ENCODE measurements around the gene TWIST2. TPM values are rescaled to one million over a fixed set of nuclear protein-coding genes. Genes with fewer than 3 reads are reported as not detected.

The TWIST2 gene
- total RNA-seq, result 0.83 TPM
- long read RNA-seq, partial matches to known transcripts, result 0 of 4 reads
- long read RNA-seq, other reads (novel, unspliced or antisense), result 3 of 4 reads

- no peak for DNase-seq (ENCODE audit: low spot score)
- intact Hi-C loops (cut with DNase I), result loop anchor here (5.0 kb wide), 1 partner anchor 89 kb away; no protein-coding TSS in a partner anchor
These were observed at the start of gene TWIST2 for GRCh38 chr2:238847841-238848690. Gene TWIST2, plus strand, starts transcription at chr2:238848085. Its CDS starts 131 bp downstream, at chr2:238848216.

DNA sequence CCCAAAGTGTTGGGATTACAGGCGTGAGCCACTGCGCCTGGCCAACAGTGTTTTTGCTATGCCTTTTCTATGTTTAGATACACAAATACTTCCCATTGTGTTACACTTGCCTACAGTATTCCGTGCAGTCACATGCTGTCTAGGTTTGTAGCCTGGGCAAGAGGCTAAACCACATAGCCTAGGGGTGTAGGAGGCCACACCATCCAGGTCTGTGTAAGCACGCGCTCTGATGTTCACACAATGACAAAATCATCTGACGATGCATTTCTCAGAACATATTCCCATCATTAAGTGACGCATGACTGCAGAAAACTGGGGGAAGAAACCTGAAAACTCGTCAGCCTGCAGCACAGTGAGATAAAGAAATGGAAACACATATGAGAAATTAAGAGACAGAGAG is 46.1 kb upstream of the TWIST2 start:
- no peak for DNase-seq (ENCODE audit: low spot score)
- intact Hi-C loops (cut with DNase I), result loop anchor here (5.0 kb wide), 1 partner anchor 146 kb away; no protein-coding TSS in a partner anchor

DNA sequence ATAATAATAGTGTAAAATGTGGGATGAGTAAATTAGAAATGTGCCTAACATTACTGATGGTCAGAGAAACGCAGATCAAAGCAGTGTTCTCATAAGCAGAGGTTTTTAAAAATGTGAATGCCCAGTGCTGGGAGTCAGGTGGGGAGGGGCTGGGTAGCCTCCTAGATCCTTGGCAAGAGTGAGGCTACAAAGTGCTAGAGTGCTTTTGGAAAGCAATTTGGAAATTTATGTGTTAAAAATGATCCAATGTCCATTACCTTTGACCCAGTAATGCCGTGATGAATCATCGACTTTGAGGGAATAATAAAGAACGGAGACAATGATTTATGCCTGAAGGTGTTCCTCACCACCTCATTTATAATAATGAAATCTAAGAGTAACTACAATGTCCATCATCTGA is 44.9 kb upstream of the TWIST2 start:
- intact Hi-C loops (cut with DNase I), result loop anchor here (5.0 kb wide), 1 partner anchor 144 kb away; no protein-coding TSS in a partner anchor
- DNase-seq (ENCODE audit: low spot score), result no peak

DNA sequence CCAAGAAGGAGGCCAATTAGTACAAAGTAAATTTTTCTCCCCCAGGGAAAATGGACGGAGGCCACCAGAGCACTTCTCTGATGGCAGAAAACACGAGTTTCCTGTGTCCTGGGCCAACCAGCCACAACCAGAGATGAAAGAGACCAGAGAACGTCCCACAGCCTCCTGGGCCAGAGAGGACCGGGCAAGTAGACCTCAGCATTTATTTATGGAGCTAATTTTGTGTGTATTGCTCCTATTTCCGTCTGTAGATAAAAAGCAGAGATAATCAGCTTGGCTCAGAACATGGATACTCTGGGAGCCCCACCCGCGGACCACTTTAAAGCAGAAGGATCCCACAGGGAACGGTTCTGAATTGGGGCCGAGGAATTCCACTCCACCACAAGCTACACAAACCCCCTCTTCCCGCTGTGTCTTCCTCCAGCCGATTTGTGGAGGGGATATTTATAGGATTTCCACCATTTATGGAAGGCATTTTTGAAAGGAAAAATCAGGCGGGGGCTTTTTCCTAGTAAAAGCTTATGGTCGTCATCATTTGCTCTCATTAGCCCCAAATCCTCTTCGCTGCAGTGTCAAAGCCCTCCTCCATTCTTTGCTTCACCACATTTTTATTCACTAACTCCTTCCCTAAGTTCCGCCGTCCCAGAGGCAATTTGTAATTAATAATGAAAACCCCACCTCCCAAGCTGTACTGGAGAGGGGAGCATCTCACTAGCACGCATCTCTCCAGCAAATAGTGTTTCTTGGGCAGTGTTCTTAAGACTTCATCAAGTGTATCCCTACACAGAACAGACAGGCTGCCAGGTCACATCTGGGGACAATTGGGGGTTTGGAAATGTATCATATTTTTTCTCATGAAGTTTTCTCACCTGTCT is 43.7 kb upstream of the TWIST2 start:
- intact Hi-C loops (cut with DNase I), result loop anchor here (5.0 kb wide), 1 partner anchor 143 kb away; no protein-coding TSS in a partner anchor
- DNase-seq (ENCODE audit: low spot score), result no peak

DNA sequence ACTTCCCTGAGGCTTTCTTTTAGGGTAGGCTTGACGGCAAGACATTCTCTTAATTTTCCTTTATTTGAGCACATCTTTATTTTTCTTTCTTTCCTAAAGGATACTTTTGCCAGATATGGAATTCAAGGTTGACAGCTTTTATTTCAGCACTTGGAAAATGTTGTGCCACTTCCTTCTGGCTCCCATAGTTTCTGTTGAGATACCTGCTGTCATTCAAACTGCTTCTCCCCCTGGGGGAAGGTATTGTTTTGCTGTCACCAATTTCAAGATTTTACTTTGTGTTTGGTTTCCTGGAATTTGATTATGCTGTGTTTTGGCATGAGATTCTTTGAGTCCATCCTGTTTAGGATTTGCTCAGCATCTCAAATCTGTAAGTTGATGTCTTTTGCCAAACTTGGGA is 39.1 kb upstream of the TWIST2 start:
- intact Hi-C loops (cut with DNase I), result no loop called here
- no peak for DNase-seq (ENCODE audit: low spot score)

DNA sequence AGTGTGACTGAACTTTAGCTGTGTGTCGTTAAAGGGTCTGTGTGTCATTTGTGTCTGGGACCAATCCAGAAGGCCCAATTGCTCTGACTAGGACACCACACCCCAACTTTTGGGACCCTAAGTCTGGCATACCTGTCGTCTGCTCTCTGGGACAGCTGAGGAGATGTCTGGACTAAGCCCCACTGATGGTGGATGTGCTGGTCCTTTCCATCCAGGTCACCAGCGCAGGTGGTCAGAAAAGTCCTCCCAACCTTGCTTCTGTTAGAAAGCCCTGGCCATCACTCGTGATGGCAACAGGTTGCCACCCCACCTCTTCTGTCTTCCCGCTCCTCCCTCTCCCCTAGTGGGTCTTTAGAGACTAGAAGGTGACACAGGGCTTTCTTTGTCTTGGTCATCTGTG is 37.6 kb upstream of the TWIST2 start:
- DNase-seq (ENCODE audit: low spot score), result no peak
- intact Hi-C loops (cut with DNase I), result no loop called here

GRCh38 chr2:238811293-238811692 is 36.6 kb upstream of the TWIST2 start:
- DNase-seq (ENCODE audit: low spot score), result no peak

GRCh38 chr2:238811759-238812158 is 36.1 kb upstream of the TWIST2 start:
- DNase-seq (ENCODE audit: low spot score), result no peak
- intact Hi-C loops (cut with DNase I), result no loop called here

More at GRCh38 chr2:238811293-238811692, 36.6 kb upstream of the TWIST2 start:
- intact Hi-C loops (cut with DNase I), result no loop called here

- intact Hi-C loops (cut with DNase I), result no loop called here
- DNase-seq (ENCODE audit: low spot score), result no peak
These were observed 34.8 kb upstream of the TWIST2 start for GRCh38 chr2:238813109-238813508.

GRCh38 chr2:238814815-238815214 is 33.1 kb upstream of the TWIST2 start:
- intact Hi-C loops (cut with DNase I), result no loop called here
- DNase-seq (ENCODE audit: low spot score), result no peak

GRCh38 chr2:238816291-238816690 is 31.6 kb upstream of the TWIST2 start:
- intact Hi-C loops (cut with DNase I), result no loop called here
- DNase-seq (ENCODE audit: low spot score), result no peak

GRCh38 chr2:238817382-238817781 is 30.5 kb upstream of the TWIST2 start:
- intact Hi-C loops (cut with DNase I), result no loop called here
- DNase-seq (ENCODE audit: low spot score), result no peak

DNA sequence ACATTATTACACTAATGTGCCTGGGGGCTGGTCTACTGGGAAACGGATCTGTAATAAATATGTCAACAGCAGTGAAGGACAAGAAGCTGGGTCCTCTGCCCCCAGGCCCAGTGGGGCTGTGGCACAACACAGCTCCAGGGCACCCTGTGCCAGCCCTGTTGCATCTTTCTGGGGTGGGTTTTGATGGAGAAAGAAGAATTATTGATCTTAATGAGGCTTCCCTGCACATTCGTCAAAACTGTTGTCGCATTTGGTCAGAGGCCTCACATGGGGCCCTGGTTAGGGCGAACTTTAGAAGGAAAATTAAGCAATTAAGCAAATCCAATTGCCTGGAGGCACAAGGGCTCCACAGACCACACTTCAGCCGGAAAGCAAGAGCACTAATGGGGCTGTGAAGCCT is 30.0 kb upstream of the TWIST2 start:
- intact Hi-C loops (cut with DNase I), result no loop called here
- no peak for DNase-seq (ENCODE audit: low spot score)

GRCh38 chr2:238818561-238818960 is 29.3 kb upstream of the TWIST2 start:
- intact Hi-C loops (cut with DNase I), result no loop called here

DNA sequence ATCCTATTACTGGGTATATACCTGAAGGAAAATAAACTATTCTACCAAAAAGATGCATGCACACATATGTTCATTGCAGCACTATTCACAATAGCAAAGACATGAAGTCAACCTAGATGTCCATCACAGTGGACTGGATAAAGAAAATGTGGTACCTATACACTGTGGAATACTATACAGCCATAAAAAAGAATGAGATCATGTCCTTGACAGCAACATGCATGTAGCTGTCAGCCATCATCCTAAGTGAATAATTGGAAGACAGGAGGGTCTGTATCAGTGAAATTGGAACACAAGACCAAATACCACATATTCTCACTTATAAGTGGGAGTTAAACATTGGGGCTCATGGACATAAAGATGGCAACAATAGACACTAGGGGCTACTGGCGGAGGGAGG is 27.7 kb upstream of the TWIST2 start:
- DNase-seq (ENCODE audit: low spot score), result no peak

More at GRCh38 chr2:238818561-238818960, 29.3 kb upstream of the TWIST2 start:
- DNase-seq (ENCODE audit: low spot score), result no peak

GRCh38 chr2:238820916-238821315 is 27.0 kb upstream of the TWIST2 start:
- intact Hi-C loops (cut with DNase I), result no loop called here
- DNase-seq (ENCODE audit: low spot score), result no peak

More for the DNA sequence above, 27.7 kb upstream of the TWIST2 start:
- intact Hi-C loops (cut with DNase I), result no loop called here

DNA sequence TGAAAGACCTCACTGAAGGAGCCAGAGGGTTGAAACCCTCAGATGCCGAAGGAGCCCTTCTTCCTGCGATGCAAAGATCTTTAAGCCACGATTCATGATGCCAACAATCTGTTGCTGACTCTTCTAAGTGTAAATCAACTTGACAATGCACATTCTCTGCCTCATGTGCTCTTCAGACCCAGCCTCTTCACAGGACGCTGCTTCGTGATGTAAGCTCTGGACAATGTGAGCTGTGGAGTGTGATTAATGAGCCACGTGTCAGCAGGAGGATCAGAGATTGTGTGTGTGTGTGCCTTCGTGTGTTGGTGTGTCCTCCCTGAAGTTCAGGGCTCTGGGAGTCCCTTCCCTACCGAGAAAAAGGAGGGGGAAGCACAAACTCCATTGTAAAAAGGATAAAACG is 26.5 kb upstream of the TWIST2 start:
- intact Hi-C loops (cut with DNase I), result no loop called here
- no peak for DNase-seq (ENCODE audit: low spot score)

DNA sequence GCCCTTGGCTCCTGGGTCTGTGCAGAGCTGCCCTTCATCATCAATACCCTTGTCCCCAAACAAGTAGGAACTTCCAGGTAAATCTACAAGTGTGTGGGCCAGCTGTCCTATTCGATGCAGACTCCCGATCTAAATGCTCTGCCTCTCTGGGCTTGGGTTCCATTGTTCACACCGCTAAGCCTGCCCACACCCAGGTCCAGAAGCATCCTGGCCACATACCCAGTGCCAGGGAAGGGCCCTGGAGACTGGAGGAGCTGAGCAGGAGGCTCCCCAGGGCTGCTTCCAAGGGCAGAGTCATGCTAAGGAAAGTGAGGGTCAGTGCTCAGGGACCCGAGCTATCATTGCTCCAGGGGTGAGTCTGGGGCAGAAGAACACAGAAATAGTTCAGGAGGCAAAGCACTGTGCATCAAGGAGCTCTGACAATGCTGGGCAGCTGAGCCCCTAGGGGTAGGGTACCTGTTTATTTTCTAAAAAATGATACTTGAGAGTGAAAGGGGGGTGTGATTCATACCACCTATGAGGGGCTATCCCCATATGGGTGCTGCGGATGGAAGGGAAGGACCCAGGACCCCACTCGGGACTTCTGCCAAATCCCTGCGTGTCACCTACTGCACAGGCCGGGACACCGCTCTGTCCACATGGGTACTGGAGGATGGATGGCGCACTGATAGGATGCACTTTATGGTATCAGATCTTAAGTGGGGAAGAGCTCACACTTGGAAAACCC is 25.8 kb upstream of the TWIST2 start:
- DNase-seq (ENCODE audit: low spot score), result no peak
- intact Hi-C loops (cut with DNase I), result no loop called here

- intact Hi-C loops (cut with DNase I), result no loop called here
These were observed 24.9 kb upstream of the TWIST2 start for GRCh38 chr2:238822955-238823354.

More at GRCh38 chr2:238822955-238823354, 24.9 kb upstream of the TWIST2 start:
- no peak for DNase-seq (ENCODE audit: low spot score)
